WTC11 (cell line): ENCODE results near the gene AHRR.

Experiments
- KAT7 ChIP-seq: sonication (generic); formaldehyde crosslinking; IDR thresholded peaks from 2 replicates; pipeline ENCODE4 v1.8.1; 2023; ENCODE audit warnings: missing genetic modification reagents, mild to moderate bottlenecking, borderline replicate concordance
- NFATC4 ChIP-seq: fragments of 250-450 bp; sonication (Bioruptor Pico); IDR thresholded peaks from 2 replicates; pipeline ENCODE4 v1.9.0; 2021; ENCODE audit warnings: mild to moderate bottlenecking
- TP53 ChIP-seq: sonication (generic); formaldehyde crosslinking; IDR thresholded peaks from 2 replicates; pipeline ENCODE4 v1.8.1; 2023; ENCODE audit warnings: mild to moderate bottlenecking, missing genetic modification reagents
- TF ChIP-seq, protein P1 (sequence below): sonication (generic); formaldehyde crosslinking; IDR thresholded peaks from 2 replicates; pipeline ENCODE4 v1.8.0; 2022; ENCODE audit warnings: mild to moderate bottlenecking, missing genetic modification reagents
- TF ChIP-seq, protein P2 (sequence below): fragments of 200-600 bp; IDR thresholded peaks from 2 replicates; pipeline ENCODE4 v1.8.0; 2022; ENCODE audit warnings: antibody characterized with exemption
- TF ChIP-seq, protein P3 (sequence below): sonication (generic); formaldehyde crosslinking; IDR thresholded peaks from 2 replicates; pipeline ENCODE4 v1.8.1; 2022; ENCODE audit warnings: low read depth, missing genetic modification reagents, borderline replicate concordance
- TF ChIP-seq, protein P4 (sequence below): fragments of 250-450 bp; sonication (Bioruptor Pico); IDR thresholded peaks from 2 replicates; pipeline ENCODE4 v1.9.0; 2021; ENCODE audit warnings: mild to moderate bottlenecking, borderline replicate concordance

DNA sequence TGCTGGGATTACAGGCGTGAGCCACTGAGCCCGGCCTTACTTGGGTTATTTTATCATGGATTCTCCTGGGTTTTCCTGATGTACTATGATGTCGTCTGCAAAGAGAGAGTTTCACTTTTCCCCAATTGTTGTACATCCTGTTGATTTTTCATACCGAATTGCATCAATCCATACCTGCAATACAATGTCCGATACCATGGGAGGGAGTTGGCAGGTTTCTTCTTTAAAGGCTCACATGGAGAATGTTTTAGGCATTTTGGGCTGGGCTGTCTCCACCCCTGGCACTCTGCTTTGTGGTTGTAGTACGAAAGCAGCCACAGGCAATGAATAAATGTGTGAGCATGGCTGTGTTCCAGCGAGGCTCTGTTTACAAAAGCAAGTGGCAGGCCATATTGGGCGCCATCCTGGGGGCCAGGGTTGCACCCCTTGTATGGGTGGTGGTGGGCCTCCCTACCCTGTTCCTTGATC lies 86.3 kb downstream of the AHRR start:
- TF ChIP-seq, protein P1, sequence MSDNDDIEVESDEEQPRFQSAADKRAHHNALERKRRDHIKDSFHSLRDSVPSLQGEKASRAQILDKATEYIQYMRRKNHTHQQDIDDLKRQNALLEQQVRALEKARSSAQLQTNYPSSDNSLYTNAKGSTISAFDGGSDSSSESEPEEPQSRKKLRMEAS = no peak
- TF ChIP-seq, protein P2, sequence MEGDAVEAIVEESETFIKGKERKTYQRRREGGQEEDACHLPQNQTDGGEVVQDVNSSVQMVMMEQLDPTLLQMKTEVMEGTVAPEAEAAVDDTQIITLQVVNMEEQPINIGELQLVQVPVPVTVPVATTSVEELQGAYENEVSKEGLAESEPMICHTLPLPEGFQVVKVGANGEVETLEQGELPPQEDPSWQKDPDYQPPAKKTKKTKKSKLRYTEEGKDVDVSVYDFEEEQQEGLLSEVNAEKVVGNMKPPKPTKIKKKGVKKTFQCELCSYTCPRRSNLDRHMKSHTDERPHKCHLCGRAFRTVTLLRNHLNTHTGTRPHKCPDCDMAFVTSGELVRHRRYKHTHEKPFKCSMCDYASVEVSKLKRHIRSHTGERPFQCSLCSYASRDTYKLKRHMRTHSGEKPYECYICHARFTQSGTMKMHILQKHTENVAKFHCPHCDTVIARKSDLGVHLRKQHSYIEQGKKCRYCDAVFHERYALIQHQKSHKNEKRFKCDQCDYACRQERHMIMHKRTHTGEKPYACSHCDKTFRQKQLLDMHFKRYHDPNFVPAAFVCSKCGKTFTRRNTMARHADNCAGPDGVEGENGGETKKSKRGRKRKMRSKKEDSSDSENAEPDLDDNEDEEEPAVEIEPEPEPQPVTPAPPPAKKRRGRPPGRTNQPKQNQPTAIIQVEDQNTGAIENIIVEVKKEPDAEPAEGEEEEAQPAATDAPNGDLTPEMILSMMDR = no peak
- no peak for TF ChIP-seq NFATC4 (CRISPR knock-in tag)
- no peak for TF ChIP-seq TP53 (CRISPR knock-in tag)
- no peak for TF ChIP-seq KAT7 (CRISPR knock-in tag)
- TF ChIP-seq, protein P3, sequence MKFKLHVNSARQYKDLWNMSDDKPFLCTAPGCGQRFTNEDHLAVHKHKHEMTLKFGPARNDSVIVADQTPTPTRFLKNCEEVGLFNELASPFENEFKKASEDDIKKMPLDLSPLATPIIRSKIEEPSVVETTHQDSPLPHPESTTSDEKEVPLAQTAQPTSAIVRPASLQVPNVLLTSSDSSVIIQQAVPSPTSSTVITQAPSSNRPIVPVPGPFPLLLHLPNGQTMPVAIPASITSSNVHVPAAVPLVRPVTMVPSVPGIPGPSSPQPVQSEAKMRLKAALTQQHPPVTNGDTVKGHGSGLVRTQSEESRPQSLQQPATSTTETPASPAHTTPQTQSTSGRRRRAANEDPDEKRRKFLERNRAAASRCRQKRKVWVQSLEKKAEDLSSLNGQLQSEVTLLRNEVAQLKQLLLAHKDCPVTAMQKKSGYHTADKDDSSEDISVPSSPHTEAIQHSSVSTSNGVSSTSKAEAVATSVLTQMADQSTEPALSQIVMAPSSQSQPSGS (CRISPR knock-in tag) = no peak
- TF ChIP-seq, protein P4, sequence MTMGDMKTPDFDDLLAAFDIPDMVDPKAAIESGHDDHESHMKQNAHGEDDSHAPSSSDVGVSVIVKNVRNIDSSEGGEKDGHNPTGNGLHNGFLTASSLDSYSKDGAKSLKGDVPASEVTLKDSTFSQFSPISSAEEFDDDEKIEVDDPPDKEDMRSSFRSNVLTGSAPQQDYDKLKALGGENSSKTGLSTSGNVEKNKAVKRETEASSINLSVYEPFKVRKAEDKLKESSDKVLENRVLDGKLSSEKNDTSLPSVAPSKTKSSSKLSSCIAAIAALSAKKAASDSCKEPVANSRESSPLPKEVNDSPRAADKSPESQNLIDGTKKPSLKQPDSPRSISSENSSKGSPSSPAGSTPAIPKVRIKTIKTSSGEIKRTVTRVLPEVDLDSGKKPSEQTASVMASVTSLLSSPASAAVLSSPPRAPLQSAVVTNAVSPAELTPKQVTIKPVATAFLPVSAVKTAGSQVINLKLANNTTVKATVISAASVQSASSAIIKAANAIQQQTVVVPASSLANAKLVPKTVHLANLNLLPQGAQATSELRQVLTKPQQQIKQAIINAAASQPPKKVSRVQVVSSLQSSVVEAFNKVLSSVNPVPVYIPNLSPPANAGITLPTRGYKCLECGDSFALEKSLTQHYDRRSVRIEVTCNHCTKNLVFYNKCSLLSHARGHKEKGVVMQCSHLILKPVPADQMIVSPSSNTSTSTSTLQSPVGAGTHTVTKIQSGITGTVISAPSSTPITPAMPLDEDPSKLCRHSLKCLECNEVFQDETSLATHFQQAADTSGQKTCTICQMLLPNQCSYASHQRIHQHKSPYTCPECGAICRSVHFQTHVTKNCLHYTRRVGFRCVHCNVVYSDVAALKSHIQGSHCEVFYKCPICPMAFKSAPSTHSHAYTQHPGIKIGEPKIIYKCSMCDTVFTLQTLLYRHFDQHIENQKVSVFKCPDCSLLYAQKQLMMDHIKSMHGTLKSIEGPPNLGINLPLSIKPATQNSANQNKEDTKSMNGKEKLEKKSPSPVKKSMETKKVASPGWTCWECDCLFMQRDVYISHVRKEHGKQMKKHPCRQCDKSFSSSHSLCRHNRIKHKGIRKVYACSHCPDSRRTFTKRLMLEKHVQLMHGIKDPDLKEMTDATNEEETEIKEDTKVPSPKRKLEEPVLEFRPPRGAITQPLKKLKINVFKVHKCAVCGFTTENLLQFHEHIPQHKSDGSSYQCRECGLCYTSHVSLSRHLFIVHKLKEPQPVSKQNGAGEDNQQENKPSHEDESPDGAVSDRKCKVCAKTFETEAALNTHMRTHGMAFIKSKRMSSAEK (CRISPR knock-in tag) = no peak
